ENCODE results near the gene TYMS.

TYMS gene

GRCh38 chr18:623761-624620 is 33.5 kb upstream of the TYMS start:
- CTCF ChIA-PET, result interaction anchor here (0.5 to 3.1 kb wide), 7 partner anchors 93 to 326 kb away, joined by 3 to 12 read pairs (median 4); no protein-coding TSS in a partner anchor
- POLR2A ChIA-PET, result interaction anchor here (0.7 to 2.1 kb wide), 2 partner anchors 11 to 34 kb away, joined by 3 to 10 read pairs; partner anchors contain the start of gene TYMS
- TF ChIP-seq FOXA1 (IDR thresholded peaks at IDR 0.05) (no peak), L3MBTL2 (conservative IDR thresholded peaks at IDR 0.05) (no peak), HDGF (IDR thresholded peaks at IDR 0.05; ENCODE audit: borderline replicate concordance) (no peak), SP1 (IDR thresholded peaks at IDR 0.05) (no peak), BHLHE40 (IDR thresholded peaks at IDR 0.05; ENCODE audit: borderline replicate concordance) (no peak), ELF4 (IDR thresholded peaks at IDR 0.05) (no peak)
- peak; percentile 45 for DNase-seq (ENCODE audit: extremely low spot score)

- TF ChIP-seq CTBP1 (IDR thresholded peaks at IDR 0.05; ENCODE audit: borderline replicate concordance) (no peak), PKNOX1 (IDR thresholded peaks at IDR 0.05) (no peak), FOXM1 (IDR thresholded peaks at IDR 0.05; ENCODE audit: borderline replicate concordance) (no peak), SP1 (IDR thresholded peaks at IDR 0.05) (no peak), FOXA1 (IDR thresholded peaks at IDR 0.05) (no peak), ELF4 (IDR thresholded peaks at IDR 0.05) (no peak), ARNT (IDR thresholded peaks at IDR 0.05) (no peak), HDGF (IDR thresholded peaks at IDR 0.05; ENCODE audit: borderline replicate concordance) (no peak), BHLHE40 (IDR thresholded peaks at IDR 0.05; ENCODE audit: borderline replicate concordance) (no peak), FOXK2 (IDR thresholded peaks at IDR 0.05) (no peak), NFRKB (IDR thresholded peaks at IDR 0.05) (no peak), ZNF384 (IDR thresholded peaks at IDR 0.05) (no peak)
- POLR2A ChIA-PET, result no interaction called here
- DNase-seq (ENCODE audit: extremely low spot score), result no peak
- CTCF ChIA-PET, result no interaction called here
Observed at GRCh38 chr18:627231-627630, 30.2 kb upstream of the TYMS start.

- TF ChIP-seq LEF1 (IDR thresholded peaks at IDR 0.05; ENCODE audit: borderline replicate concordance), result no peak
- no peak for TF ChIP-seq SUZ12 (IDR thresholded peaks at IDR 0.05)
- TF ChIP-seq FOXM1 (IDR thresholded peaks at IDR 0.05; ENCODE audit: borderline replicate concordance), result no peak
- TF ChIP-seq ARNT (IDR thresholded peaks at IDR 0.05), result no peak
- no peak for TF ChIP-seq L3MBTL2 (conservative IDR thresholded peaks at IDR 0.05)
- TF ChIP-seq ZNF384 (IDR thresholded peaks at IDR 0.05), result no peak
- no peak for TF ChIP-seq TARDBP (IDR thresholded peaks at IDR 0.05)
- TF ChIP-seq ELF4 (IDR thresholded peaks at IDR 0.05), result no peak
- no peak for TF ChIP-seq CTBP1 (IDR thresholded peaks at IDR 0.05; ENCODE audit: borderline replicate concordance)
- no peak for TF ChIP-seq NFRKB (IDR thresholded peaks at IDR 0.05)
- no peak for TF ChIP-seq BHLHE40 (IDR thresholded peaks at IDR 0.05; ENCODE audit: borderline replicate concordance)
- no peak for TF ChIP-seq HDGF (IDR thresholded peaks at IDR 0.05; ENCODE audit: borderline replicate concordance)
- no peak for TF ChIP-seq SP1 (IDR thresholded peaks at IDR 0.05)
- TF ChIP-seq FOXA1 (IDR thresholded peaks at IDR 0.05), result no peak
- TF ChIP-seq PKNOX1 (IDR thresholded peaks at IDR 0.05), result no peak
- no peak for TF ChIP-seq FOXK2 (IDR thresholded peaks at IDR 0.05)
- DNase-seq (ENCODE audit: extremely low spot score), result no peak
- CTCF ChIA-PET, result no interaction called here
- POLR2A ChIA-PET, result no interaction called here
Observed at GRCh38 chr18:629269-630150, 27.9 kb upstream of the TYMS start.

DNA sequence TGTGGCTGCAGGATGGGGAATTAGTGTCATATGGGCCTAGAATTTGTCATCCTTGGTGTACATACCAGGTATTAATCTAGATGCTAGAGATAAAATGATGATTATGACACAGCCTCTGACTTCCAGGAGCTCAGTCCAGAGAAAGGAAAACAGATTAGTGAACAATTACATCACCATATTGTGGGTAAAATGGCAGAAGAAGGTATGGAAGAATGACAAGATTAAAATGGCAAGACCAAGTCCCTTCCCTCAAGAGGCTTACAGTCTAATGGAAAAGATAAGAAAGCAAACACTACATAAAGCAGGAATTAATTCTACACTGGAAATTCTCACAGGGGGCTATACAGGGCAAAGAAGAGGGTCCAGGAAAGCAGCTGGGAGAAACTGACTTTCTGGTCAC is 25.9 kb upstream of the TYMS start:
- DNase-seq (ENCODE audit: extremely low spot score), result no peak
- CTCF ChIA-PET, result interaction anchor here (0.6 kb wide), 2 partner anchors 19 to 210 kb away, joined by 3 to 6 read pairs; no protein-coding TSS in a partner anchor
- POLR2A ChIA-PET, result no interaction called here
- TF ChIP-seq ARNT (IDR thresholded peaks at IDR 0.05) (no peak), PKNOX1 (IDR thresholded peaks at IDR 0.05) (no peak)

- no peak for DNase-seq (ENCODE audit: extremely low spot score)
- CTCF ChIA-PET, result interaction anchor here (0.9 kb wide), 1 partner anchor 9 kb away, joined by 3 read pairs; no protein-coding TSS in a partner anchor
- POLR2A ChIA-PET, result interaction anchor here (0.9 kb wide), 1 partner anchor 24 kb away, joined by 3 read pairs; no protein-coding TSS in a partner anchor
- TF ChIP-seq ARNT (IDR thresholded peaks at IDR 0.05), result no peak
- no peak for TF ChIP-seq ZNF384 (IDR thresholded peaks at IDR 0.05)
- TF ChIP-seq FOXK2 (IDR thresholded peaks at IDR 0.05), result no peak
- TF ChIP-seq SUZ12 (IDR thresholded peaks at IDR 0.05), result no peak
- no peak for TF ChIP-seq LEF1 (IDR thresholded peaks at IDR 0.05; ENCODE audit: borderline replicate concordance)
- TF ChIP-seq SP1 (IDR thresholded peaks at IDR 0.05), result no peak
- TF ChIP-seq BHLHE40 (IDR thresholded peaks at IDR 0.05; ENCODE audit: borderline replicate concordance), result no peak
- no peak for TF ChIP-seq L3MBTL2 (conservative IDR thresholded peaks at IDR 0.05)
- TF ChIP-seq TARDBP (IDR thresholded peaks at IDR 0.05), result no peak
- no peak for TF ChIP-seq NFRKB (IDR thresholded peaks at IDR 0.05)
- TF ChIP-seq HDGF (IDR thresholded peaks at IDR 0.05; ENCODE audit: borderline replicate concordance), result no peak
- TF ChIP-seq CTBP1 (IDR thresholded peaks at IDR 0.05; ENCODE audit: borderline replicate concordance), result no peak
- no peak for TF ChIP-seq ELF4 (IDR thresholded peaks at IDR 0.05)
- no peak for TF ChIP-seq FOXA1 (IDR thresholded peaks at IDR 0.05)
- TF ChIP-seq PKNOX1 (IDR thresholded peaks at IDR 0.05), result no peak
- TF ChIP-seq FOXM1 (IDR thresholded peaks at IDR 0.05; ENCODE audit: borderline replicate concordance), result no peak
Observed at GRCh38 chr18:634551-635045, 22.9 kb upstream of the TYMS start.

All from HEK293T (cell line).